DMS114 treated with DMSO at 0.1 percent for 48 hours (cell line): ENCODE measurements around the gene APBA1.

Experiments
- DNase-seq: peaks from one replicate; lab custom pipeline; 2025; ENCODE audit not compliant: unreplicated experiment; lab: John Stamatoyannopoulos, UW

APBA1 gene

DNA sequence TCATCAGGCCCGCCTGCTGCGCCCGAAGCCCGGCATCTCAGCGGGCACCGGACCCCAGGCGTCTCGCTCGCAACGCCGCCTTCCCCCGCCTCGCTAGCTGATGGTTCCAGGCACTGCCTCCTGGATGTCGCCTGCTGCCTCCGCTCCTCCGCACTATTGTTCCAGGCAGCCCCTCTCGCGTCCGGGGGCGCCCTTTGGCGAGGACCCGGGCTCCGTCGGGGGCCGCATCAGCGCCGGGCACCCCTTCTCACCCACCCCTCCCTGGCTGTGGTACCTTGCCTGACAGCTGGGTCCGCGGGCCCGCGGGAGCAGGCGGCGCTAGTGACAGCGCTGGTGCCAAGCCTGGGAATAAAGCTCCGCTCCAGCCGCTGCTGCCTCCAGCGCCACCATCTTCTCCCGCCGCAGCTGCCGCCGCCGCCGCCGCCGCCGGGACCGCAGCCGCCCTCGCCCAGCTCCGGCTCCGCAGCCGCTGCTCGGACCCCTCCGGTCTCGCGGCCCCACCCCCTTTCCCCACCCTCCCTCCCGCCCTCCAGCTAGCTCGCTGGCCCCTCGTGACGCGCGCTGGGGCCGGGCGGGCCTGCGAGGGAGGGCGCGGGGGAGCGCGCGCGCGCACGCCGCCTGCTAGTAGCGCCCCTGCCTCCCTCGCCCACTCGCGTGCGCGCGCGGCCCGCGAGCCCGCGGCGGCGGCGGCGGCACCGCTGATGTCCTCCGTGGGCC is at the start of gene APBA1:
TSS of gene APBA1 (minus strand) at position 493 of the 717 bp plus-strand sequence.
- no peak for DNase-seq

DNA sequence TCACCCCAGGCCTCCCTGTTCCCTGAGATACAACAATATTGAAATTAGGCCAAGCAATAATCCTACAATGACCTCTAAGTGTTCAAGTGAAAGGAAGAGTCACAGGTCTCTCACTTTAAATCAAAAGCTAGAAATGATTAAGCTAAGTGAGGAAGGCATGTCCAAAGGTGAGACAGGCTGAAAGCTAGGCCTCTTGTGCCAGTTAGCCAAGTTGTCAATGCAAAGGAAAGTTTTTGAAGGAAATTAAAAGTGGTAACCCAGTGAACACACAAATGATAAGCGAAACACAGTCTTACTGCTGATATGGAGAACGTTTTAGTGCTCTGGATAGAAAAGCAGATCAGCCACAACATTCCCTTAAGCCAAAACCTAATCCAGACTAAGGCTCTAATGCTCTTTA is 47.8 kb upstream of the APBA1 start:
- no peak for DNase-seq

DNA sequence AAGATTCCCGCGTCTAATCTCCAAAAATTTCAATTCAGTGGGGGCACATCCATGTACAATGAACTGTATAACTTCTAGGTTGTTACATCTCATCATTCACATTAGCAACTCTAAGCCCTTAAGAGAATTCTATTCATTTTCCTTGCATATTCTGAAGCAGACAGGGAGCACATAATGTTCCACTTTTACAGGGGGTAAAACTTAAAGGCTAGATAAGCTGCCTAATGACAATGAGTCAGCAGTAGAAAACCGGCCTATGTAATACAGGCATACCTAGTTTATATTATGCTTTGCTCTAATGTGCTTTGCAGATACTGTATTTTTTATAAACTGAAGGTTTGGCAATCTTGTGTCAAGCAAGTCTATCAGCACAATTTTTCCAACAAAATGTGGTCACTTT is 47.2 kb upstream of the APBA1 start:
- no peak for DNase-seq

DNA sequence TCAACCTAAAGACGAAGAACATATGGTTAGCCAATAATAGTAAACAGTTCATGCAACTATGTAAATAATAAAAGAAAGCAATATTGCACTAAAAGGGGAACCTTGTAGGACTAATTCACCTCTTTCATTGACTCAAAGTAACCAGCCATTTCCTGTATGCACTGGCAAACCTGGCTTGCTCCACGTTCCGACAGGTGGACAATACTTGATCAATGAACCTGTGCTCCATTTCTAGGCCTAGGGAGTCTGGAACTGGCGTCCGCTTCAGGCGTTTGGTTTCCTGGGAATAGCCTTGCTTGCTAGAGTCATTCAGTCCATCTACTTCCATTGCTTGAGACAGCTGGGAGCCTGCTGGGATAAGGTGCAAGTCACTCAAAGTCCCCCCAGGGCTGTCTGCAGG is 46.0 kb upstream of the APBA1 start:
- DNase-seq, result no peak

DNA sequence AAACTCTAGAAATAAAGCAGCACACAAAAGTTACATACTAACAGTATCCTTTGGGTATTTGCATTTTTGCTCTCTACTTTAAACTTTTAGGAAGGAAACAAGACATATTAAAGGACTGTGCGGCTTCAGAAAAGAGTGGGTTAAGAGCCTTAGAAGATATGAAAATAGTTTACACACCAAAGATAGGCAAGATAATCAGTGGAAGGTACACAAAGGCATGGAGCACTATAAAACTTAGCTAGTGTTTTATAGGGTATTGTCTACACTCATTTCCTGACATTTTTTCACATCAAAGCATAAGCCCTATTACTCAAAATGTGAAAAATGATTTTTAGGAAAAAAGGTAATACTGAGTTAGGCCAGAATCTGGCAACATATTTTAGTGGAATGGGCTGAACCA is 43.7 kb upstream of the APBA1 start:
- no peak for DNase-seq

DNA sequence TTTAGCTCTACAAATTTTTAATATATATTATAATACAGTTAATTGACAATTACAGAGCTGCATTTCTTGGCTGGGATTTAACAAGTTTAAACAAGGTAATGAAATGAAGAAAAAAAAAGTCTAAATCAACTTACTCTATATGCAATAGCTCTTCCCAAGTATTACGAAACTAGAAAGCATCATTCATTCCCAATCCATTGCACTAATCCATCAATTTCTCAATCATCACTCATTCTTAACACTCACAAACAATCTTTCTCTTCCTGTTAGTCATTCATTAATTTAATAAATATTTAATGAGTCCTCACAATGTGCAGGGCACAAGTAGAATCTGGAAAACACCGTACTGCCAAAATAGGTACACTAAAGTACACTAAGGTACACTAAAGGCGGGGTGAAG is 42.9 kb upstream of the APBA1 start:
- DNase-seq, result no peak

DNA sequence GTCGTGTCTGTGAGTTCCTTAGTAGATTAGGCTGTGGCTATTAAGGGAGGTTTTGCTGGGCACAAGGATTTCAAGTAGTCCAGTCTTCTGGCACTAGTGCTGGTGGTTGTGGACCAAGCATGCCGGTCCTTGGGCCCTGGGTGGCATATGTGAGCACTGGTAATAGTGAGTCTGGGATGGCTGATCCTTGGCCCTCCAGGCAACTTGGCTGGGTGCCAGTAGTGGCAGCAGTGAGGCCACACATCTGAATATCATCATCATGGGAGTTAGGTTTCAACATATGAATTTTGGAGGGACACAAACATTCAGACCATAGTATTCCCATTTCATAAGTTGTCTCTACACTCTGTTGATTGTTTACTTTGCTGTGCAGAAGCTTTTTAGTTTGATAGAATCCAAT is 25.3 kb upstream of the APBA1 start:
- DNase-seq, result no peak

DNA sequence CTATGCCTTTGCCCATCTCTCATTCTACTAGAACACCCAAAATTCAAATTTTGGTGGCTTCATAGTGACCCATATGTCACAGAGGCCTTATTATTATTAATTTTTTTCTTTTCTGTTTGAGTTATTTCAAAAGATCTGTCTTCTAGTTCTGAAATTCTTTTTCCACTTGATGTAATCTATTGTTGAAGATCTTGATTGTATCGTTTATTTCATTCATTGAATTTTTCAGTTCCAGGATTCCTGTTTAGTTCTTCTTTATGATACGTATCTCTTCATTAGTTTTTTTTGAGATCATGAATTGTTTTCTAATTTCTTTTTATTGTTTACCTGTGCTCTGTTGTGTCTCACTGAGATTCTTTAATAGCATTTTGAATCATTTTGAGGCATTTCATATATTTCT is 24.6 kb upstream of the APBA1 start:
- DNase-seq, result no peak

DNA sequence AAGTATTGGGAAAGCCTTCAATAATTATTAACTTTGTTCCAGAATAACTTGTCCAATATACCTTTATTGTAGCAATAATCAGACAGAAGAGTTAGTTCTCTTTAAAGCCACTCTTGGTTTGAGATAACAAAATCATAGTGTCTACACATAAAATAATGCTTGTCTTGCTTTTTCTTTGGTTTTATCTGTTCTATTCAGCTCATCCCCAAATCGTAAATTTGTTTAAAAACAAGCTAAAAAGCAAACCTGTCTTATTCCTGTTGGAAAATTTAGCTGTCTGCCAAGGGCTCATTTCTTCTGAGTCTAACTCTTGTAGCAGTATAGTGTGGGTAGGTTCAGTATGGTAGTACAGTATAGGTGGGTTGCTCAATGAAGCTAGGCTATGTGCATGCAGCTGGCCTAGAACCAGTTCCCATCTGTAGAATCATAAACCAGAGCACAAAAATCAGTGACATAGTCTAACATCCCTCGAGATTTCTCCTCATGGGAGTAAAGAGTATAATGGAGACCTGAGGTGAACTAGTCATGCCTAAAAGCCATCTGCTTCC is 17.9 kb upstream of the APBA1 start:
- DNase-seq, result no peak

DNA sequence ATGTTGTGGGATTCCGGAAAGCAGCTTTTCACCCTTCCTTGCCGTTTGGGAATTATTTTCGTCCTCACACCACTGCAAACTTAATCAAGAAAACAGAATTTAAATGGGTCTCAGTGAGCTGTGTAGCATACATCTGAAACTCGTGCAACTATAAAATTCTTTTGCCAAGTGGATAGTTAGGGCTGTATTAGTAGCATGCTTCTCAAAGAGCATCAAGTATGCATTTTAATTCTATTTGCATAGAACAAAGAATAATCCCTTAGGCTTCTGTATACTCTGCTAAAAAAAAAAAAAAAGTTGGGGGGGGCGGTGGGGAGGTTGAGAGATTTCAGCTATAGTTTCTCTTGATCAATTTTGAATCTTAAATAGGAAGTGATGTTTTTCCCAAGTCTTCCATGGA is 11.8 kb upstream of the APBA1 start:
- DNase-seq, result no peak

DNA sequence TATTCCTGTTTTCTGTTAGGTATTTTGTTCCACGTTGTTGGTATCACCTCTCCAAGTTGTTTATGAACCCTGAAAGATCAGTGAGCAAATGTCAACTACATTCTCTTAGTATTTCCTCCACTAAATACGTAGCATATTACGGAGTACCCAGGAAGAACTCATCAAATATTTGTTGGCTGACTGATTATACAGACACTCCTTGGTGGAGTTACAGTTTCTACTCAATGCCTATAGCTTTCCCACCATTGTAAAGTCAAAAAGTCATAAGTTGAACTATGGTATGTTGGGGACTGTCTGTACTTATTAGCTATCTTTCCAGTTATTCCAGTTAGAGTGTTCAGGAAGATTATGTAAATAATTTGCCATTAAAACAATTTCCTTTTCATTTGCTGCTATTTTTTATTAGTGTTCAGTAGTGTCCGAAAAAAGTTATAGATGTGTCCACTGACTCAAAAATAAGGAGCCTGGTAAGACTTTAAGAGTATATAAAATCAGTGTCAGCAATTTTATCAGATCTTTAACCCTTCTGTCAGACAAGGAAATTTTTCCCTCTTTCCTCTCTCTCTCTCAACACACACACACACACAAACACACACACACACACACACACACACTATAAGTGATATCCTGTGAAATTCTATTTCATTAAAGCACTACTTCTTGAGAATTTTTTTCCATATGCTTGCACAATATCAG is 6.8 kb upstream of the APBA1 start:
- no peak for DNase-seq

DNA sequence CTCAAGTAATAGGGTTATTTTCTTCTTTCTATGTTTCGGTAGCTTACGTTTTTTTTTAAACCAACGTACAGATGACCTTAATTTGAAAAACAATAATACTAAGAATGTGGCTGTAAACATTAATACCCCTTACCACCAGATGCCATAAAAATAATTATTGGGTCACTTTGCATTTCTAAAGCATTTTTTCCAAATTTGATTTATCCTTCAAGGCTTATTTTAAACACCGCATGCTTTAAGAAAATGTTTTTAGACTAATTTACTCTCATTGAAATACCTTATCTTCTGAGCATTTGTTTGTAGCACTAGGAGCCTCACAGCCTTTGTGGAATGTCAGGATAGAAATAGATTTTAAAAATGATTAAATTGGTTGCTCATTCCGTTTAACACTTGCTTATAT is 5.8 kb upstream of the APBA1 start:
- no peak for DNase-seq

DNA sequence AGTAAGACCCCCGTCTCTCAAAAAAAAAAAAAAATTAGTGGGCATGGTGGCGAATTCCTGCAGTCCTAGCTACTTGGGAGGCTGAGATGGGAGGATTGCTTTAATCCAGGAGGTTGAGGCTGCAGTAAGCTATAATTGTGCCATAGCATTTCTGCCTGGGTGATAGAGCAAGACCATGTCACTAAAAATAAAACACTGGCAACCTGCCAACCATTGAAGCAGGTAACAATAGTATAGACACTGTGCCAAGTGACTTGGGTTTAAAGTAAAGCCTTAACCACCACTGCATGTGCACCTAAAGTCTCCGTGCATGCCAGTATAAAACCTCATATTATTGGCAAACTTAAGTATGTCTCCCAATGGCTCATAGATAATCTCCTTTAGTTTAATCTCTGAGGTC is 3.4 kb upstream of the APBA1 start:
- DNase-seq, result no peak

DNA sequence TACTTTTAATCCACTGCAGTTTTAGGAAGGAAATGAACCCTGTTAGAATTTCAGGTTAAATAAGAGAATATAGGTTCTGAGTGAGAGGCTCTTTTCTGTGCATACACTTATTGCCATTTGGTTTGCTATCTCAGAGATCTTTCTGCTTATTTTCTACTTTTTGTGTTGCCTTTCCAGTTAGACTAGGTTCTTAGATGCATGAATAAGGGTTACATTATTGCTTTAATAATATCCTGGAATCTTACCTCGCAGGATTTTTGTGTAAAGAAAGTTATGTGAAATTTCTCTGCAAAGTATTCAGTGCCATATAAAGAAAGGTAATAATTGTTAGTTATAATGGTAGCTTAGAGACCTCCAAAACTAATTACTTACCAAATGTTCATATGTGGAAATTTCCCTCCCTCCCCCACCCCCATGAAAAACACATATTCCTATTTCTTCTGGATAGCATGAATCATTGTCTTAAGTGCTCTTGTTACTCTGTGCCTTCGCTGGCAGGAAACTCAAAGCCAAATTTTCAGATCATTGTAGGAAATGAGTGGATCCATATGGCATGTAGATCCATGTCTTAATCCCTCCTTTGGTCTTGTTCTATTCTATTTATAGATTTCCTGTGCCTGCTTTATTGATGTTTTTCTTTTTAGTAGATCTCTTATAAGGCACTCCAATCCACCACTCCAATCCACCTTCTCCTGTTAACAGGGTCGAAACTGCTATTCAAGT is 2.7 kb upstream of the APBA1 start:
- no peak for DNase-seq

DNA sequence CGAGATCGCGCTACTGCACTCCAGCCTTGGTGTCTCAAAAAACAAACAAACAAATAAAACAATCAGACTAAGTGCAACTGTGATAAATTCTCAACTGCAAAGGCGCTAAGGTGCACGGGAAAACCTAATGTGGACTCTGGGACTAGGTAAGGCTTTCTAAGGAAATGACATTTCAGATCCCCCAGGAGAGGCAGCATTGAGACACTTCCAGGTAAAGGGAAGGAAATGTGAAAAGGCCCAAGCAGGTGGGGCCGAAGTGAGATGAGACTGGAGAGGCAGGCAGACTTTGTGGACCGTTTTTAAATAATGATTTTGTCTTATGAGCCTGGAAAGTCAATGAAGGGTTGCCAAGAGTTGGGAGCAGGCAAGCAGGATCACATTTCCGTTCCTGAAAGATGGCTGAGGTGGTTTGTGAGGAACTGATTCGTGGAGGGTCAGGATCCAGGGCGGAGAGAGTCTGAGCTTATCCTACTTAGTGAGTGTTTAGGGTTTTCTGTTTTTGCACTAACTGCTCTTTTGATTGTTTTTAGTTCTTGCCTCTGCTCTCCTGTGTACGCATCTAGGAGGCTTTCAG is 2.0 kb upstream of the APBA1 start:
- no peak for DNase-seq

DNA sequence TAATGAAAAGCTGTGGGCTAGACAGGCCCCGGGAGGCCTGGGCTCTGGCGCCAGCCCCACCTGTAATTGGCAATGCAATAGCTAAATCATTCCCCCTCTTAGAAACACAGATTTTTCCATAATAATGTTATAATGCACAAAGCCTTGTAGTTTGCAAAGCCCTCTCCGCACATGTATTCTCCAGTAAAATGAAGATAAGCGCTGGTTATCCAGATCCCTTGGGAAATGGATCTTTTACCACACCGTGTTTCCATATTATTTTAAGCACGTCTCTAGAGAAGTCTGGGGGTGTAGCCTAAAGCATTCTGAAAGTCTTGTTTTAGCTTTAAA is 1.1 kb upstream of the APBA1 start:
- no peak for DNase-seq

DNA sequence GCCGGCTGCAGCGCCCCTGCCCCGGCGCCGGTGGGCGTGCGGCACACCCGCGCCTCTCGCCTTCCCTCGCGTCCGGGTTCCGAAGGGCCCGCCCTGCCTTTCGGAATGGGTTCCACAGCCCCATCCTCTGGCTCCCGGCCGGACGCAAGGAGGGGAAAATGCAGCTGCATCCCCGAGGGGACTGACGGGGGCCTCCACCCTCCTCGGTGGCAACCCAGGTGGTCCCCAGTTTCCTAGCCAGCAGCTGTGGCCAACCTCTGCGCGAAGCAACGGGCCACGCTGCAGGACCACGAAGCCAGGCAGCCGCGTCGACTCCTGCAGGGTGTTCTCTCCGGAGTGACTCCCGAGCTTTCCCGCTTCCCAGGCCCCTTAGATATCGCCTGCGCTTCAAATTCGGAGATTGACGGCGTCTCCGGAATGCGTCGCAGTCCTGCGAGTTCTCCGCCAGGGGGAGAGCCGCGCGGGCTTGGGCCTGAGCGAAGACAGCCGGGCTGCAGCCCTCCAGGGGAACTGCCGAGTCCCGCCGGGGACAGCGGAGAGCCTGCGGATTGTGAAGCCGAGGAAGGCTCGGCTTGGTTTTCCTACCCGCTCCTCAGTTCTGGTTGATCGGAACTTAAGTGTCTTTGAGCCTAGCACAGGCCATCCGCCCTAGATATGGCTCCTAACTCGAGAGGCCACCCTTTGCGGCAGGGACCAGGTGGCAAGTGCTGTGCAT is 582 bp upstream of the APBA1 start:
- peak; percentile 38 for DNase-seq

DNA sequence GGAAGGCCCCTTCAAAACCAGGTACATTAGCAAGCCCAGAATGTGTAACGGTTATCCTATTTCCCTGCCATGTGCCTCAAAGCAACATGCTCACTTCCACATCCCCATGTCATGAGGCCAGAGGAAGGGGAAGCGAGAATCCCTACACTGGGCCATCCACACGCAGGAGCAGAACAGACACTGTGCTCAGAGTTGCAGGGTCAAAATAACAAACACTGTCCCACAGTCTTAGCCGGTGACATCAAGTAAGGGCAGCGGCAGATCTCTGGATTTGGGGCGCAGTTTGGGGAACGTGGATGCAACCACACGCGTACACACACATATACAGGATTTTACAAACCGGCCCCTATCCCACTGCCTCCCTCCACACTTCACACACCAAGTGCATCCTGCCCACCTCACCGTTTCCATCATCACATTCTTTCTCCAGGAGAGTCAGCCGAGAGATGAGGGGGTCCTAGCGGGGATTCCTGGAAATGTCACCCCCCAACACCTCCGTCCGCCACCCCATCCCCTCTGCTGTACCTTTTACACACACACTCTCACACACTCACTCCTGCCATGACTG is 776 bp downstream of the APBA1 start:
- no peak for DNase-seq

DNA sequence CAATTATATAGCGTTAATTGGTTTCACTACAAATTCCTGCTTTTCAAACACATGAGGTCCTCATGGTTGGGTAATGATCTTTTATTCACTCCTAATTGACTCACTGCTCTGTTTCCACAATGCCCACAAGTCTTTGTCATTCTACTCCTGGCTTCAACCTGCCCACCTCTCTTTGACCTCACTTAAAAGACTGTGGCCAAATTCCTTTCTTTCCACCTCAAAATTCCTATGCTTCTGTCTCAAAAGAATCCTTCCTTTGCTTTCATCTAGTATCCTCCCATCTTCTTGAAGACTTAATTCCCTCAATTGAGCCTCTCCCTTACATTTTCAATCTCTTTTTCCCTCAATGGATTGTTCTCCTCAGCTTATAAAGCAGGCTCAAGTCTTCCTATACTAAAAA is 4.9 kb downstream of the APBA1 start:
- DNase-seq, result no peak

DNA sequence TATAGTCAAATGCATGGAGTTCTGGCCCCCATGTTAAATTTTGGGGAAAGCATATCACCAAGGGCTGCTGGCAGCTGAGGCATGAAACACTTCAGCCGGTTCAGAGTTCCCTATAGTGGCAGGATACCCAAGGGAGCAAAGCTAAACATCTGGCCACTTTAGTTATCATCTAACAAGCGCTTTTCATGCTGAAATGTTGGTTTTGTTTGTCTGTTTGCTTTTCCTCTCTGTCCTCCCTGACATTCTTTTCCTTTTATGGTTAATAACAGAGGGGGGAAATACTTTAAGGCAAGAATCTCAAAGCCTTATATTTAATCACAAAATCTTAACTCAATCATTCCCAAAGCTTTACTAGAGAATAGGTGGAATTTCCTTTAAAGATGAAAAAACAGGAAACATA is 11.9 kb downstream of the APBA1 start:
- no peak for DNase-seq
